HG02763 (cell line): ENCODE measurements around the gene PNRC2.

Source experiments
- ATAC-seq: cut with Tn5 transposase; IDR thresholded peaks from one replicate; pipeline ENCODE4 v1.9.1; 2021; ENCODE audit warnings: mild to moderate bottlenecking, moderate library complexity; ENCODE audit not compliant: unreplicated experiment

Gene PNRC2, protein sequence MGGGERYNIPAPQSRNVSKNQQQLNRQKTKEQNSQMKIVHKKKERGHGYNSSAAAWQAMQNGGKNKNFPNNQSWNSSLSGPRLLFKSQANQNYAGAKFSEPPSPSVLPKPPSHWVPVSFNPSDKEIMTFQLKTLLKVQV

DNA sequence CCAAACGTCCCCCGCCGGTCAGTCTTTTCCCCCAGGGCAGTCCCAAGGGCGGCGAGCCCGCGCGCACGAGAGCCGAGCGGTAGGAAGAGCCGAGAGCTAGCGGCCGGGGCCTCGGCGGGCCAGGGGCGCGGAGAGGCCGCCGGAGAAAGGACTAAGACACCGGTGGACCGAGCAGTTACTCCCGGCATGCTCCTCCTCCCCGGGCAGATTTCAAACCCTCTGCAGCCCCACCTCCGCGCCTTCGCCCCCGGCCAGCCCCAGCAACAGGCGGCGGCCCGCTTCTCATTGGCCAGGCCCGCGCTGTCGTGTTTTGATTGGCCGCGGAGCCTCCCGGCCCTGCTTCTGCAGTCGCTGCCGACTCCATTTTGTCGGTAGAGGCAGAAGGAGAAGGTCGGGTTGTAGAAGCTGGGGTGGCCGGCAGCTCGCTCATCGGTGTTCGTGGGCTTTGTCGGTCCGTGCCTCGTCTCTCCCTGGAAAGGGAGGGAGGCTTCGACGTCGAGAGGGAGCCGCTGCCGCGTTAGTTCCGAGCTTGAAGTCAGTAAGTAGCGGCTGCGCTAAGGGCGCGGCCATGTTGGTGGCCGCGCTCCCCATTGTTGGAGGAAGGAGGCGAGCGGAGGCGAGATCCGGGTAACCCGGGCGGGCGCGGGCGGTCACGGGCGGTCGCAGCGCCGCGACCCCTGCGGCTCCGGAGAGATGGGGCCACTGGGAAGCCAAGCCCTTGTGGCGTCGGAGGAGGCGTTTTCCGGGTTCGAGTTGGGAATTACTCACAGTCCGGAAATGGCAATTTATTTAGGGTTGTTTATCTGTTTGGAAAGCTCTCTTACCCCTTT, at the start of gene PNRC2:
Gene PNRC2, plus strand, starts transcription at position 368 of the 830 bp plus-strand sequence. CDS start 1,630 bp downstream, outside the sequence.
- peak; percentile 78 for ATAC-seq

- no peak for ATAC-seq
Observed at GRCh38 chr1:23910144-23910543, 49.5 kb upstream of the PNRC2 start.

- no peak for ATAC-seq
Observed at GRCh38 chr1:23910553-23911246, 48.9 kb upstream of the PNRC2 start.

DNA sequence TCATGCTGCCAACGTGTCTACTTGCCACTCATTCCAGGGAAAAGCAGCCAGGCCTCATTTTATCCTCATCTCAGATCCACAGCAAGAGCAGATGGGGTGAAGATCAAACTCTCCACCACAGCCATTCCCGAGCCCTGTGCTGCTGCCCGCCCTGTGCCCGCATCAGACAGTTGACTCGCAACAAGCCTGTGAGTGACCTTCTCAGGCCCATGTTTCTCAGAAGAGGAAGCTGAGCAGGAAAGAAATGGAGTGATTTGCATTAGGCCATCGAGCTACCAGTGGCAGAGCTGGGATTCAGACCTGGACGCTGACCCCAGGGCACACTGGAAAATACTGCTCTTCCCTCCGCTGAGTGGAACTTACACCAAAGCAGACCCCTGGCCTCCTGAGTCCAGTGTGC, 47.7 kb upstream of the PNRC2 start:
- ATAC-seq: no peak

DNA sequence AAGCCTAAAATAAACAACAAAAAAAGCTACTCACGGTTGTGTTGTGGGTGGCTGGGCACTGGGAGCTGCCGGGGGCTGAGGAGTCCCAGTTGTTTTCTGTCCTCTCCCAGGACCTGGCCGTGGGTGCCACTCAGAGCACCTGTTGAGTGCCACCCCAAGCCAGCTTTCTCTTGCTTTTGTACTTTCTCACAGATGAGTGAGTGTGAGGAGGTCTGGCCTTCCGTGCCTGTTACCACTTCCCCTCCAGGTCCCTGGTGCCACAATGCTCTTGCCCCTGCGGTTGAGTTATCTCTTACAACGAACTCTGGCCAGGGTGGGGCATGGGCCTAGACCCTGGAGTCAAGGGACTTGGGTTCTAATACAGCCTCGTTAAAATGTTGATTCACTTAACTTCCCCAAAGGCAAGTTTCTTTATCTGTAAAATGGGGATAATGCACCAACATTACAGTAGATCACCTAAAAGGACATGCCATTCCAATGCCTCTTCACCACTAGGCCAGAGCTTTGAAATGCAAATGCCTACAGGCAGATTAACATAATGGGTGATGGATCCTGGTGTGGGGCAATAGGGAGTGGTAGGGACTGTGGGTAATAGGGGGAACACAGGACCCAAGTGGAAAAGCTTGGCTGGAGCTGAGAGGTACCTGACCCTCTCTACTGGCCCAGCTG, 46.3 kb upstream of the PNRC2 start, which contains the start of gene CNR2:
Gene CNR2, minus strand, starts transcription at position 151 of the 669 bp plus-strand sequence. CDS start 37,745 bp downstream, outside the sequence.
- ATAC-seq: no peak

DNA sequence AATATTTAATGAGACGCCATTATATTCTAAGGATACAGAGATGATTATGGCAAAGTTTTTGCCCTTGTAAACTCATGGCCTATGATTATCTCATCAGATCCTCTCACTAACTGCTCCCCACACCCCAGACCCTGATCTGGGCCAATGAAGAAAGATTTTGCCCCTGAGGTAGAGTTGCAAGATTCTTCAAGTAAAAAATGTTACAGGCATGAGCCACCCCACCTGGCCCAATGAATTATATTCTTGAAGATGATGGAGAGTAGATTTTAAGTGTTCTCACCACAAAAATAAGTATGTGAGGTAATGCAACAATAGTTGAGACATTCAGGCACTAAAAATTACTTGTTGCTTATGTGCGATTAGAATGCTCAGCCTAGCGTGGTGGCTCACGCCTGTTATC, 44.7 kb upstream of the PNRC2 start:
- no peak for ATAC-seq

DNA sequence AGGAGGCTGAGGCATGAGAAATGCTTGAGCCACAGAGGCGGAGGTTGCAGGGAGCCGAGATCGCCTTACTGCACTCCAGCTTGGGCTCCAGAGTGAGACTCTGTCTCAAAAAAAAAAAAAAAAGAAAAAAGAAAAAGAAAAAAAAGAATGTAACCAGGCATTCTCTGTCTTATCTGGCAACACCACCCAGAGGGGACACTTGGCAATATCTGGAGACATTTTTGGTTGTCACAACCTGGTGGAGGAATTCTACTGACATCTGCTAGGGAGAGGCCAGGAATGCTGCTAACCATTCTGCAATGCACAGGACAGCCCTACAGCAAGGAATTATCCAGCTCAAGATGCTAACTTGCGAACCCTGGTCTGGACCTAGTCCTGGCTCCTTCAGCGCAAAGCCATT, 44.2 kb upstream of the PNRC2 start:
- ATAC-seq: no peak

DNA sequence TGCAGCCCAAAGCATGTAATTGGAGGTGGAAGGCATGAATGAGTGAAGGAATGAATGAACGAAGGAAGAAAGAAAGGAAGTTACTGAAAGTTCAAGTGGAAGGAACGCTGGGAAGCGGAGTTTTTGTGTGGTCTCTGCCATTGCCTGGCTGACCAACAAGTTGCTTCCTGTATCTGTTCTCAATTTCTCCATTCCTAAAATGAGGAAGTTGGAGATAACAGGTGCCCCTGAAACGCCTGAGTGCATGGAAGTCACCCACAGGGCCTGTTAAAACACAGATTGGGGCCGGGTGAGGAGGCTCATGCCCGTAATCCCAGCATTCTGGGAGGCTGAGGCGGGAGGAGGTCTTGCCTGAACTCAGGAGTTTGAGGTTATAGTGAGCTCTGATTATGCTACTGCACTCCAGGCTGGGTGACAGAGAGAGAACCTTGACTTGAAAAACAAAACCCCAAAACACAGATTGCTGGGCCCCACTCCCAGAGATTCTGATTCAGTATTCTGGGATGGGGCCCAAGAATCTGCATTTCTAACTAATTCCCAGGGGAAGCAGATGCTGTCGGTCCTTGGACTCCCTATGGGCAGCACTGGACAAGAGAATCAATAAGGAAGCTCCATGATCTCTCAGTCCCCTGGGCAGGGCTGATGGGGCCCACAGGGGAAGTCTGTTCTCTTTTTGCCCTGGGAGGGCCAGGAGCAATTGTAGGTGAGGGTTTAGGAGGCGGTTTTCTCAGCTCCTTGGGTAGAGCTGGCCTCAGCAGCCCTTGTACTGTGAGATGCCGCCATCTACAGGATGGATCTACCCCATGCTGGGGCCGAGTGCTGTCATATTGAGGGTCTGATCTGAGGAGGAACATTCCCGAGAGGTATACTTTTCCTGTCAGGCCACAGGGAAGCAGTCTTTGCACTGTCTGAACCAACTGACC, 43.2 kb upstream of the PNRC2 start:
- ATAC-seq: peak; percentile 50

- ATAC-seq: no peak
Observed at GRCh38 chr1:23922321-23922943, 37.2 kb upstream of the PNRC2 start.

GRCh38 chr1:23923592-23924499, 35.8 kb upstream of the PNRC2 start:
- ATAC-seq: no peak

- ATAC-seq: no peak
Observed at GRCh38 chr1:23924601-23925000, 35.0 kb upstream of the PNRC2 start.

- ATAC-seq: no peak
Observed at GRCh38 chr1:23925279-23925678, 34.3 kb upstream of the PNRC2 start.

DNA sequence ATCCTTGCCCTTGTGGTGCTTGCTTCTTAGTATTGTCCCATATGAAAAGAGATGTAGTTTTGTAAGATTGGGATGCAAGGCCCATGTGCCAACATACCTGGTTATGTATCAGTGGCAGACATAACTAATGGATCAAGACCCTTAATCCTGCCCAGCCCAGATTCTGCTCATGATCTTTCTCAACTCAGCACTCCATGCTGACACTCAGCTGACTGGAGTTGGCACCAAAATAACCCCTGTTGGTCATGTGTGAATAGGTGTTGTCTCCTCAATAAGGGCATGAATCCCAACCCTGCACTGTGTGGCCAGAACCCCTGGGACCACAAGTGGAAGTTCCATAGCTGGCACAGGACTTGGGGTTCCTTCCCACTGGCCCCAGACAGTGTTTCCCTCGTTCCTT, 32.5 kb upstream of the PNRC2 start:
- ATAC-seq: no peak

GRCh38 chr1:23928789-23929188, 30.8 kb upstream of the PNRC2 start:
- ATAC-seq: no peak

DNA sequence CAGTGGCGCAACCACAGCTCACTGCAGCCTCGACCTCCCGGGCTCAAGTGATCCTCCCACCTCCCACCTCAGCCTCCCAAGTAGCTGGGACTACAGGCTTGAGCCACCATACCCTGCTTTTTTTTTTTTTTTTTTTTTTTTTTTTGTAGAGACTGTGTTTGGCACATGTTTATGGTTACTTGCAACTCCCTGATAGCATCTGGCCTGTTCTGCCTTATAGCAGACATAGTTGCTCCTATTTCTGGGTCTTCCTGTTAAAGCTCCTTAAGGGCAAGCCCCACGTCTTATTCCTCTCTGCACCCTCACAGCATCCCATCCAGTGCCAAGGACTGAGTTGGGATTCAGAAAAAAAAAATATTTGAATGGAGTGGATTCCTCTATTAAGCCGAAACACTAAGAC, 29.4 kb upstream of the PNRC2 start:
- no peak for ATAC-seq

GRCh38 chr1:23930861-23931490, 28.7 kb upstream of the PNRC2 start:
- no peak for ATAC-seq

DNA sequence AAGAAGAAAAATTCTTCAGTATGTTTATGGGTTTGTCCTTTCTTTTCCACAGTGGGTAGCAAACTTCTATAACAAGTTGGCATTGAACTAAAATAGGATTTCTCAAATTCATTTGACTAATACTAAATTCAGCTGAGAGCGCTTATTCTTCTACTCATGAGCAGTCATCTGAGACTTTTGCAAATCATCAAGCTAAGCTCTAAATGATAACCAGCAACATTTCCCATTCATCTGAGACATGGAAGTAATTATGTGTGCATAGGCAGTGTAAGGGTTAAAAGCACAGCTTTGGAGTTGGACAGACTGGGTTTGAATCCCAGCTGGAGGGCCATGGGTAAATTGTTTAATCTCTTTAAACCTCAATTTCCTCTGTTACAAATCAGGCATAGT, 28.1 kb upstream of the PNRC2 start:
- no peak for ATAC-seq

- ATAC-seq: no peak
Observed at GRCh38 chr1:23936481-23937176, 23.0 kb upstream of the PNRC2 start.
